ENCODE data around the gene LTBR.

Gene LTBR

DNA sequence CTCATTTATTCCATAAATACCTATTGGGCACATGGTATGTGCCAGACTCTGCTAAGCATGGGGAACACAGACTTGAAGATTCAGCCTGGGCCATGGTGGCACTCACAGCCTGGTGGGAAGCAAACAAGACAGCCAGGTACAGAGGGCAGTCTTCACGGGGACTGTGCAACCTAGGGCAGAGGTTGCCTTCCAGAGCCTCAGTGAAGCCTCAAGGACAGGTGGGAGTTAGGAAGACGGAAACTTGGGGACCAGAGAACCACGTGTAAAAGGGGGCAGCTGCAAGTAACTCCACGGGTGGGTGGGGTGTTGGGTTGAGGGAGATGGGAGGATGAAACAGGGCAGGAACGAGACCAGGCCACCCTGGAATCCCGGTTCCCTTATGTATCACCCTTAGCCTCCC is 980 bp upstream of the LTBR start:
- DNase-seq (ENCODE audit: low read depth in 2 of 2) = no peak

DNA sequence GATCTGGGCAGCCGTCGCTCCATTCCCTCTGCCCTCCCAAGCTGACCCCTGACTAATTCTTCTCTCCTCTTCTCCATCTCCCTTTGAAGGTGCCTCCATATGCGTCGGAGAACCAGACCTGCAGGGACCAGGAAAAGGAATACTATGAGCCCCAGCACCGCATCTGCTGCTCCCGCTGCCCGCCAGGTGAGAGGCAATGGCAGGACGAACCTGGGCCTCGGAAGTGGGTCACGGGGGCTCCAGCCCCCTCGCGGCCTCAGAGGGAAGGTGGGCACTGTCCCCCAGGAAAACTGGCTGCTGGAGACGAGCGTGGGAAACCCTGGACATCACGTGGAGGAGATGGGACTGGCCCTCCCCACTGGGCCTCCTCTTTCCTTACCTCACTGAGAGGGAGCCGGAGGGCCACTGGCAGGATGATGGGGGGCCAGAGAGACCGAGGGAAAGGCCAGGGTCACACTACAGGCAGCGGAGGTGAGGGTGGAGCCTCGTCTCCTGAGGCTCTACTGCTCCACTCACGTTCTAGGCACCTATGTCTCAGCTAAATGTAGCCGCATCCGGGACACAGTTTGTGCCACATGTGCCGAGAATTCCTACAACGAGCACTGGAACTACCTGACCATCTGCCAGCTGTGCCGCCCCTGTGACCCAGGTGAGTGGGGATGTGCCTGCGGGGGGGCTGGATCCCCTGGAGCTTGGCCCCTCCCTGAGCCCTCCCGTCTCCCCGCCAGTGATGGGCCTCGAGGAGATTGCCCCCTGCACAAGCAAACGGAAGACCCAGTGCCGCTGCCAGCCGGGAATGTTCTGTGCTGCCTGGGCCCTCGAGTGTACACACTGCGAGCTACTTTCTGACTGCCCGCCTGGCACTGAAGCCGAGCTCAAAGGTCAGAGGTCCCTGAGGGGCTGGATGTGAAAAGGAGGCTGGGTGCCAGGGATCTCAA is 806 bp downstream of the LTBR start:
- no peak for DNase-seq (ENCODE audit: low read depth in 2 of 2)

DNA sequence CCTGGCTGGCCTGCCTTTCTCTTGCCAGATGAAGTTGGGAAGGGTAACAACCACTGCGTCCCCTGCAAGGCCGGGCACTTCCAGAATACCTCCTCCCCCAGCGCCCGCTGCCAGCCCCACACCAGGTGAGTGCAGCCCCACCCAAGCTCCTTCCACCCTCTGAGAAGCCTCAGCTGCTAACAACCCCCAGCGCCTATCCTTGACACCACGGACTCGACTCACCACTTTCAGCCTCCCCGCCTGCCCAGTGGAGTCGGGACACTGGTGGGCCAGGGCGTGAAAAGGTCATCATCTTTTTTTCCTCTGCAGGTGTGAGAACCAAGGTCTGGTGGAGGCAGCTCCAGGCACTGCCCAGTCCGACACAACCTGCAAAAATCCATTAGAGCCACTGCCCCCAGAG is 2.1 kb downstream of the LTBR start:
- DNase-seq (ENCODE audit: low read depth in 2 of 2) = no peak

DNA sequence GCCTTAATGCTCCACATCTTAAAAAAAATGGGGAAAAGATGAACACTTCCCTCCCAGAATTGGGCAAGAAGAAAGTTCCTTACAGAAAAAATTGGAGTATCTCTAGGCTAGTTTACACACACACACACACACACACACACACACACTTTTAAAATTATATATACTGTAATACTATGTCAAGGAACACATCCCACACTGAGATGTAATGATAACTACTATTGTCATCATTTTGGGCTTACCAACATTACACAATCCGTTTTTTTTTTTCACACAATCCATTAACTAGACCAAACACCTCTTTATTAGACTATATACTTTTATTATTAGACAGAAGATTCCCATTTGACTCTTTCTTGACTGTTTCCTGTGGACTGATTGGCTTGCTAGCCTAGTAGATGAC is 2.5 kb downstream of the LTBR start:
- DNase-seq (ENCODE audit: low read depth in 2 of 2) = no peak

DNA sequence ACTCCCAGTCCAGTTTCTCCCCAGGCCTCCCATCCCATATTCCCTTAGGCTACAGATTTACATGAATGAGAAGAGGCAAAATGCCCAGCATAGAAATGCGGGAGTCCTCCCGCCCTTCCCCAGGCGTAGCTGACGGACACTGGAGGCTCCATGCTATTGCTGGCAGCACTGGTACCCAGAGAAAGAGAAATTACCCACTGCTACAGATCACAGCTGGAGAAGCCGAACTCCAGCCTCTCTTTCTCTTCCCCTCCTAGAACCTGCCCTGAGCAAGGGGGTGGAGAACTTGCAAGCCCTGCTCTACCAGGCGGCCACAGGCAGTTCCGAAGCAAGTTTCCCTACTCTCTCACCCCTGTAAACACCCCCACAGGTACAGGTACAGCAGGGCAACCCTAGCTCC is 3.6 kb downstream of the LTBR start:
- no peak for DNase-seq (ENCODE audit: low read depth in 2 of 2)

DNA sequence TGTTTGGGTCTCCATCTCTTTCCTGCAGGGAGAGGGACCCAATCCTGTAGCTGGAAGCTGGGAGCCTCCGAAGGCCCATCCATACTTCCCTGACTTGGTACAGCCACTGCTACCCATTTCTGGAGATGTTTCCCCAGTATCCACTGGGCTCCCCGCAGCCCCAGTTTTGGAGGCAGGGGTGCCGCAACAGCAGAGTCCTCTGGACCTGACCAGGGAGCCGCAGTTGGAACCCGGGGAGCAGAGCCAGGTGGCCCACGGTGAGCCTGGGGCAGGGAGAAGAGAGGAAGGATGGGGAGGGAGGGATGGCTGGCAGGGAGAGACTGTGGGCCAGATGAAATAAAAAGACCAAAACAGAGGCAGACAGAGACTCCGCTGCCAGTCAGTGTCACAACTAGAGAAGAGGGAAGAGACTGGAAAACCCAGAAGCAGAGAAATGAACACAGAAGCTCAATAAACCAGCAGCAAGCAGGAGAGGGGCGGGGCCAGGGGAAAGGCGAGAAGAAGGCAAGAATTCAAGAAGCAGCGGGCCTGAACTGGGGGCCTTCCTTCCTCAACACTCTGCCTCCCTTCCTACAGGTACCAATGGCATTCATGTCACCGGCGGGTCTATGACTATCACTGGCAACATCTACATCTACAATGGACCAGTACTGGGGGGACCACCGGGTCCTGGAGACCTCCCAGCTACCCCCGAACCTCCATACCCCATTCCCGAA is 6.3 kb downstream of the LTBR start:
- no peak for DNase-seq (ENCODE audit: low read depth in 2 of 2)

DNA sequence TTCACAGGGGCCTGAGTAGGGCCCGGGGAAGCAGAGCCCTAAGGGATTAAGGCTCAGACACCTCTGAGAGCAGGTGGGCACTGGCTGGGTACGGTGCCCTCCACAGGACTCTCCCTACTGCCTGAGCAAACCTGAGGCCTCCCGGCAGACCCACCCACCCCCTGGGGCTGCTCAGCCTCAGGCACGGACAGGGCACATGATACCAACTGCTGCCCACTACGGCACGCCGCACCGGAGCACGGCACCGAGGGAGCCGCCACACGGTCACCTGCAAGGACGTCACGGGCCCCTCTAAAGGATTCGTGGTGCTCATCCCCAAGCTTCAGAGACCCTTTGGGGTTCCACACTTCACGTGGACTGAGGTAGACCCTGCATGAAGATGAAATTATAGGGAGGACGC is 7.1 kb downstream of the LTBR start:
- no peak for DNase-seq (ENCODE audit: low read depth in 2 of 2)

DNA sequence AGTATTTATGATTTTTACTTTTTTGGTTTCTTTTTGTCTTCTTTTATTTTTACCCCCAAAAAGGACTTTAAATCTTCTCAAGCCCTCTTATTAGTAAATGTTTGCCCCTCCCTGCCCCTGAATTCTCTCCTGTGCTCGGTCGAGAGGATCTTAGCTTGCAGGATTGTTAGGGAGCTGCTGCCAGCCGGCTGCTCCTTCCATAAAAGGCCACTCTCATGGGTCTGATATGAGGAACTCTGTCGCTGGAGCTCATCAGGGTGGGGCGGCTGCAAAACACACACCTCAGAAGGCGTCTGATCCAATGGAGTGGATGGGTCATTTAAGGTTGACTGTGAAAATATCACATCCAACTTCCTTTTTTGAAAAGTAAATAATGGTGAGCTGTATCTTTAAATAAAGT is 8.5 kb downstream of the LTBR start:
- DNase-seq (ENCODE audit: low read depth in 2 of 2) = no peak

DNA sequence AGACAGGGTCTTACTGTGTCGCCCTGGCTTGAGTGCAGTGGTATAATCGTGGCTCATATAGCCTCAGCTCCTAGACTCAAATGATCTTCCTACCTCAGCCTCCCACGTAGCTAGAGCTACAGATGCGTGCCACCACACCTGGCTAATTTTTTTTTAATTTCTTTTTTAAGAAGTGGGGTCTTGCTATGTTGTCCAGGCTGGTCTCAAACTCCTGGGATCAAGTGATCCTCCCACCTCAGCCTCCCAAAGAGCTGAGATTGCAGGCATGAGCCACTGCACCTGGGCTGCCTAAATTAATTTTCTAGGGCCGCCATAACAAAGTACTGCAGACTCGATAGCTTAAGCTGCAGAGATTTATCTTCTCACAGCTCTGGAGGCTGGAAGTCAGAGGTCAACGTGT is 9.1 kb downstream of the LTBR start:
- DNase-seq (ENCODE audit: low read depth in 2 of 2) = no peak

DNA sequence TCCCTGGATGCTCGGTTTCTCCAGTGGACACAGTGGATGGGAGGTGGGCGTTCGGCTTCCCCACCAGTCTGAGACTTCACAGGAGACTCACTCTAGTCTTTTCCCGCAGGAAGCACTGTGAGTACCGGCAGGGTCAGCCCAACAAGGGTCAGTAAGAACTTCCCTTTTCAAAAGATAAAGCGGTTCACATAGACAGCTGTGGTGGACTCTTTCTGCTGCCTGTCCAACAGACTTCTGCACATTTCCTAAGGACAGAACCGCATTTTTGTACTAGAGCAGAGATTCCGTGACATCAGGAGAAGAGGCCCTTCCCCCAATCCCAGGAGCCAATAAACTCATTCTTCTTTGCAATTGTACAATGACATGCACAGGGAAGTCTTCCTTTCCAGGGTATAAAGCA is 10.4 kb downstream of the LTBR start:
- DNase-seq (ENCODE audit: low read depth in 2 of 2) = no peak

DNA sequence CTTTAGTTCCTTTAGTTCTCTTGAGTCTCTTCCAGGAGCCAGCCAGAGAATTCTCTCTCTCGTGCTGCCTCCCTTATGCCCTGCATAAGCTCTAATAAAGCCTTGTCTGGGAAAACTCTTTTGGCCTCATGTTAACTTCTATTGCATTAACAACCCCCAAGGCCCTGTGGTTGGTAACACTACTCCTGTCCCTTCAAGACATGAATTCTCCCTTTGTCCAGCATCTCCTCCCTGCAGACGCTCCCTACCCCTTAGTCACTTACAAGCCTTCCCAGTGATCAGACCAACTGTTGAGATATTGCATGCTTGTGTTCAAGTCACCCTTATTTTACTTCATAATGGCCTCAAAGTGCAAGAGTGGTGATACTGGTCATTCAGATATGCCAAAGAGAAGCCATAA is 12.1 kb downstream of the LTBR start:
- DNase-seq (ENCODE audit: low read depth in 2 of 2) = no peak

DNA sequence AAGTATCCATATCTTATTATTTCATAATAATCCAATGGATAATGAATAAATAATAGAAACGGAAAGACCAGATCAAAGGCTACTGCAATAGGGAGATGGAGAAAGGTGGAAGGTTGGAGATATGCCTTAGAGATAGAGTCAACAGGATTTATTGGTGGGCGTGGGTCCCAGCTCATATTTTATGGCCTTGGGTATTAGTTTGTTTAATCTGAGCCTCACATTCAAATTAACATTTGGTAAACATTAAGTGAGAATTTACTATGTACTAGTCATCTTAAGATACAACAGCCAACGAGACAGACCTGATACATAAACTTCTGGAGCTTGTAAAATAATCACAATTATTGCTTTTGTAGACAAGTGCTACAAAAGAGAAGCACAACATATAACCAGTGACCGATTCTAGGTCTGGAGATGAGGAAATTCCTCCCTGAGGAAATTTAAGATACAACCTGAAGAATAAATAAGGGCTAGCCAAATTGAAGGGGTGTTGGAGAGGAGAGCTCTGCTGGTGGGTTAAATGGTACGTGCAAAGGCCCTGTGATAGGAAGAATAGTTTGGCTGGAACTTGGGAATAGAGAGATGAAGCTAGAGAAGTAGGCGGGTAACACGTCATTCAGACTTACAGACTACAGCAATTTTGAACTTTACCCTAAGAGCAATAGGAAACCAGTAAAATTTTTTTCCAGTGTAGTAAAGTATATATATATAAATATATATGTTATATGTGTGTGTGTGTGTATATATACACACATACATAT is 16.1 kb downstream of the LTBR start:
- DNase-seq (ENCODE audit: low read depth in 2 of 2) = no peak

DNA sequence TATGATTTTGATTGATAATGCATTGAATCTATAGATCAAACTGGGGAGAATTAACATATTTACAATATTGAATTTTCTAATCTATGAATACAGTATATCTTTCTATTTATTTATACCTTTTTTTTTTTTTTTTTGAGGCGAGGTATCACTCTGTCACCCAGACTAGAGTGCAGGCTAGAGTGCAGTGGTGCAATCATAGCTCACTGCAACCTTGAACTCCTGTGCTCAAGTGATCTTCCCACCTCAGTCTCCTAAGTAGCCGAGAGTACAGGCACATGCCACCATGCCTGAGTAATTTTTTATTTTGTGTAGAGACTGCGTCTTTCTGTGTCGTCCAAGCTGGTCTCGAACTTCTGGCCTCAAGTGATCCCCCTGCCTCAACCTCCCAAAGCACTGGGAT is 20.4 kb downstream of the LTBR start:
- DNase-seq (ENCODE audit: low read depth in 2 of 2) = no peak

DNA sequence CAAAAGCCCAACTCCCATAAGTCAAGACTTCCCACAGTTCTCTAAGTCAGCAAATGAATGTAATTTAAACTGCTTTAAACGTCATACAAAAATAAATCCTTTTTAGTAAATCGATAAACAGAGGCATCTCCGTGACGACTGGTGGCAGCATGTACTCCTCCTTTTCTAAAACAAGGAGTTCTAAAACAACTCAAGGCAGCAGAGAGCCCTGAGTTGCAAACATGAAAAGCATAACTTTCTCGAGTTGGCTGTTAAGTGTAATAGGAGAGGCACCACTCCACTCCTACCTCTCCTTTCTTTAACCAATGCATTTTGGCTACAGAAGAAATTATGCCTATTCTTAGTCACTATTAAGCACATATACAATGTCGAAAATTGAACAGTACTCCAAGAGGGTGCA is 22.0 kb downstream of the LTBR start:
- DNase-seq (ENCODE audit: low read depth in 2 of 2) = no peak

DNA sequence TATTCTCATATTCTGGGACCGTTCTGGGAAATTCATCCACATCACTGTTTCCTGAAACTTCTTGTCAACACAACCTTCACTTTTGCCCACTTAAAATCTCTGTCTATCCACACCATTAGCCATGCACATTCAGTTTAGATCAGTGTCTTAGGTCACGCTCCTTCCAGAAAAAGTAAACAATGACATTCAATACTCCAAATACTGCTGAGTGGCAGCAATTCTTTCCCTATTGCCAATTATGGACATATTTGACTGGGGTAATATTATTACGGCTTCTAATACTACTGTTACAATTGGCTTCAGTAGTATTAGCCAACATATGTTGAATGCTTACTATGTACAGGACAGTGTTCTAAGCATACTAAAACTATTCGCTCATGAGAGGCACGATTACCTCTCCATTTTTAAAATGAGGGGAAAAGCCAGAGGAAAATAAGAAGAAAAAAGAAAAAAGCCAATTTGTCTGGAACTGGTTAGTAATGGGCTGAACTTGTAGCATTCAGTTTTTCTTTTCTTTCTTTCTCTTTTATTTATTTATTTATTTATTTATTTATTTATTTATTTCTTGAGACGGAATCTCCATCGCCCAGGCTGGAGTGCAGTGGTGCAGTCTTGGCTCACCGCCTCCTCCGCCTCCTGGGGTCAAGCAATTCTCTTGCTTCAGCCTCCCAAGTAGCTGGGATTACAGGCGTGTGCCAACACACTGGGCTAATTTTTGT is 23.4 kb downstream of the LTBR start:
- no peak for DNase-seq (ENCODE audit: low read depth in 2 of 2)

DNA sequence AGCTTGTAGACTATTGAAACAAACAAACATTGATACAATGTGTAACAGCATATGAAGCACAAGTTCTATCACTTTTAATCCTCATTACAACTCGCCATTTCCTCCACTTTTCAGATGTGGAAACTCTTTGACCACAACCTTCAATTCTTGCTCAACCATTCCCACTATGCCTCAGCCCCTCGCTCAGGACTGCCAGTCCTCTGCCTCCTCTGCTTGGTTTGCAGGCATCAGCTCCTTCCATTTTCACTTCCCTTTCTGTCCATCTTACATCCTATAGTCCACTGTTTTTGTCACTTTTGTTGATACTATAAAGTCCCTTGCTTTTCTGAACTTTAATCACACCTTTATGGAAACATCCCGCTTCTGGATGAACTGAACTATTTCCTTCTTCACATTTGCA is 32.6 kb downstream of the LTBR start:
- no peak for DNase-seq (ENCODE audit: low read depth in 2 of 2)

DNA sequence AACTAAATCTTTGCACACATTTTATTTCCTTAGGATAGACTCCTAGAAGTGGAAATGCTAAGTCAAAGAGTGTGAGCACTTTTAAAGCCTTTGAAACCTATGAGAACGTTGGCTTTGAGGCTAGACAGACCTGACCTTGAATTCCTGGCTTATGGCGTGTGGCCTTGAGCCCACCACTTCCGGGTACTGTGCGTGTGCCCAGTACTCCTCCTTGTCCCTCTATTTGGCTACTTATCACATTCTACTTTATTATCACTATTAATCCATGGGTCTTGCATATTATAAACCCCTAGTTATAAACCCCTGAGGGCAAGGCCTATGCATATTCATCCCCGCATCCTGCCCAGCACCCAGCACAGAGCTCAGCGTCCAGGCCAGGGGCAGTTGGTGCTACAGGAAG is 34.8 kb downstream of the LTBR start:
- DNase-seq (ENCODE audit: low read depth in 2 of 2) = no peak

DNA sequence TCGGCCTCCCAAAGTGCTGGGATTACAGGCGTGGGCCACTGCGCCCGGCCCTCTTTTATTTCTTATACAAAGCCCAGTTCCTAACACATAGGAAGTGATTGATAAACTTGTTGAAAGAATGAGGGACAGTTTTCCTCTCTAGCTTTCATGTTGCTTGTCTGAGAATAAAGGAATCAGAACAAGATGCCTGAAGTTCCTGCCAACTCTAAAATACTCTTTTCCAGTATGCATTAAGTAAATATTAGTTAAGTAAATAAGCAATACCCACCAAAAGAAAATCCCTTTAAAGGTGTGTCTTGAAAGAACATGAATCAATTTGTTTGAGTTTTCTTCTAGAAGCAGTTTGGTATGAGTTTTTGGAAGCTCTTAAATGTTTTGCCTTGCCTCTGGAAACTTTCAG is 36.4 kb downstream of the LTBR start:
- no peak for DNase-seq (ENCODE audit: low read depth in 2 of 2)

DNA sequence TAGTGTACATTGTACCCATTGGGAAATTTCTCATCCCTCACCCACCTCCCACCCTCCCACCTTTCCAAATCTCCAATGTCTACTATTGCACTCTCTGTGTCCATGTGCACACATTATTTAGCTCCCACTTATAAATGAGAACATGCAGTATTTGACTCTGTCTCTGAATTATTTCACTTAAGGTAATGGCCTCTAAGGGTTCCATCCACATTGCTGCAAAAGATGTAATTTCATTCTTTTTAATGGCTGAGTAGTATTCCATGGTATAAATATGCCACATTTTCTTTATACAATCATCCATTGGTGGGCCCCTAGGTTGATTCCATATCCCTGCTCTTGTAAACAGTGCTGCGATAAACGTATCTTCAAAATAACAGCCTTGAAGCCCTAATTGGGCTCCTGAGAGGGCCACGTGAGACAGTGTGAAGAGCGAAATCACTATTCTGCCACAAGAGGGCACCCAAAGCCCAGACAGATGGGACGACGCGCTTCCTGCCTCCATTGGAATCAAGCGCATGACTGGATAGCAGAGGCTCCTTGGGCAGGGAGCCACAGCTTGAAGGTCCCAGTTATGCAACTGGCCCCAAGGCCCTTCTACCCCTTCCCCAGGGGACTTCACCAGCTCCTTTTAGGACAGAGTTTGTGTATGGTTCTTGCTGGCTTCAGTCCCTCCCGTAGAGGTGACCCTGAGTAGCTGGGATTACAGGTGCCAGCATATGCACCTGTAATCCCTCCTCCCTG is 39.5 kb downstream of the LTBR start:
- peak in 1 of 2 donors; percentile 50 for DNase-seq (ENCODE audit: low read depth in 2 of 2)

DNA sequence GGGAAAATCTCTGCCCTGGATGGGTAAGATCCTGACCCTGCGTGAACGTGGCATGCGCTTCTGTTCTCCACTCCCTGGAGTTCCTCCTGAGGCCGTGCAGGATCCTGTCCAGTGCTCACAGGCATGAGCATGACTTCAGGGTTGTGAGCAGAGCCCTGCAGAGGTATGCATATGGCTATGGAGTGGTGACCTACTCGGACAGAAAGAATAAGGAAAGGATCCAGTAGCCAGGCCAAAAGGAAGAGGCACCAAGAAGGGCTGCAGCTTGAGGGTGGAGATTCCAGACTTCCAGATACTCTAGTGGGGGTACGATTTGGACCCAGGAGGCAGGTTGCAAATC is 40.0 kb downstream of the LTBR start:
- DNase-seq (ENCODE audit: low read depth in 2 of 2) = no peak

DNA sequence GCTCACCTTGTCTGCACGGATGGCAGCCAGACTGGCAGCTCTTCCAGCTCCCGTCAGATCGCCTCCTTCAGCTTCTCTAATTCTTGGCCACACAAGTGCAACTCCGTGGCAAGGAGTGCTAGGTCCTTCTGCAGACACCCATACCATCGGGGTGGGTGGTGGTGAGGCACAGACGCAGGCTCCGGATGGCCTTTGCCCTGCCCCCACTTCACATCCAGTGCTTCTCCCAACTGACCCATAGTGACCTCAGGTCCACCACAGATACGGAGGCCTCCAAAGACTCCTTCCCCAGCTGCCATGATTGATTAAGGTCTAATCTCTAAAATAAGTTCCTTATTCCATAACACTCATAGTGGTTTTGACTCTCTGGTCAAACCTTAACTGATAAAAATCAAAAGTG is 40.9 kb downstream of the LTBR start:
- no peak for DNase-seq (ENCODE audit: low read depth in 2 of 2)
